HEK293 (cell line): ENCODE results near the gene IDI1.

Experiments
- AEBP2 ChIP-seq: fragments of 450-650 bp; formaldehyde crosslinking; IDR thresholded peaks from 2 replicates; pipeline ENCODE4 v1.5.1; 2016; ENCODE audit warnings: missing biosample characterization, missing genetic modification characterization, borderline replicate concordance
- BCL11B ChIP-seq: fragments of 450-650 bp; formaldehyde crosslinking; IDR thresholded peaks from 2 replicates; pipeline ENCODE4 v1.5.1; 2016; ENCODE audit warnings: low read depth, missing biosample characterization, missing genetic modification characterization
- BCL6B ChIP-seq: fragments of 450-650 bp; formaldehyde crosslinking; IDR thresholded peaks from 2 replicates; pipeline ENCODE4 v1.5.1; 2017; ENCODE audit warnings: missing biosample characterization, missing genetic modification characterization
- PRDM1 ChIP-seq: fragments of 450-650 bp; formaldehyde crosslinking; IDR thresholded peaks from 2 replicates; pipeline ENCODE4; 2016; ENCODE audit warnings: missing biosample characterization, missing genetic modification characterization
- SP3 ChIP-seq: fragments of 450-650 bp; formaldehyde crosslinking; IDR thresholded peaks from 2 replicates; pipeline ENCODE4 v1.5.1; 2016; ENCODE audit warnings: missing biosample characterization, missing genetic modification characterization
- SP7 ChIP-seq: fragments of 450-650 bp; formaldehyde crosslinking; IDR thresholded peaks from 2 replicates; pipeline ENCODE4 v1.5.1; 2016; ENCODE audit warnings: missing biosample characterization, missing genetic modification characterization
- ZBTB1 ChIP-seq: fragments of 450-650 bp; formaldehyde crosslinking; IDR thresholded peaks from 2 replicates; pipeline ENCODE4 v1.5.1; 2016; ENCODE audit warnings: missing biosample characterization, missing genetic modification characterization
- ZBTB44 ChIP-seq: fragments of 450-650 bp; IDR thresholded peaks from 2 replicates; pipeline ENCODE4 v1.5.1; 2018; ENCODE audit warnings: missing biosample characterization, mild to moderate bottlenecking, missing genetic modification characterization
- ZEB2 ChIP-seq: fragments of 450-650 bp; formaldehyde crosslinking; IDR thresholded peaks from 2 replicates; pipeline ENCODE4 v1.5.1; 2016; ENCODE audit warnings: missing biosample characterization, missing genetic modification characterization
- ZFHX2 ChIP-seq: fragments of 450-650 bp; formaldehyde crosslinking; conservative IDR thresholded peaks from 2 replicates; pipeline ENCODE4 v1.5.1; 2016; ENCODE audit warnings: missing biosample characterization, missing genetic modification characterization
- ZFP37 ChIP-seq: fragments of 450-650 bp; formaldehyde crosslinking; IDR thresholded peaks from 2 replicates; pipeline ENCODE4 v1.5.1; 2016; ENCODE audit warnings: missing biosample characterization, missing genetic modification characterization
- ZIC2 ChIP-seq: fragments of 450-650 bp; formaldehyde crosslinking; IDR thresholded peaks from 2 replicates; pipeline ENCODE4 v1.5.1; 2016; ENCODE audit warnings: missing biosample characterization, missing genetic modification characterization
- ZNF121 ChIP-seq: fragments of 450-650 bp; formaldehyde crosslinking; IDR thresholded peaks from 2 replicates; pipeline ENCODE4 v1.5.1; 2016; ENCODE audit warnings: missing biosample characterization, missing genetic modification characterization
- ZNF311 ChIP-seq: fragments of 450-650 bp; formaldehyde crosslinking; IDR thresholded peaks from 2 replicates; pipeline ENCODE4 v1.5.1; 2017; ENCODE audit warnings: missing biosample characterization, missing genetic modification characterization, borderline replicate concordance
- ZNF341 ChIP-seq: fragments of 450-650 bp; formaldehyde crosslinking; IDR thresholded peaks from 2 replicates; pipeline ENCODE4; 2016; ENCODE audit warnings: low read depth, missing biosample characterization, missing genetic modification characterization
- ZNF362 ChIP-seq: fragments of 450-650 bp; formaldehyde crosslinking; IDR thresholded peaks from 2 replicates; pipeline ENCODE4 v1.5.1; 2016; ENCODE audit warnings: missing biosample characterization, missing genetic modification characterization
- ZNF391 ChIP-seq: fragments of 450-650 bp; formaldehyde crosslinking; IDR thresholded peaks from 2 replicates; pipeline ENCODE4 v1.5.1; 2016; ENCODE audit warnings: low read depth, missing biosample characterization, missing genetic modification characterization, borderline replicate concordance
- ZNF48 ChIP-seq: fragments of 450-650 bp; formaldehyde crosslinking; IDR thresholded peaks from 2 replicates; pipeline ENCODE4 v1.5.1; 2016; ENCODE audit warnings: missing biosample characterization, missing genetic modification characterization
- ZNF624 ChIP-seq: fragments of 450-650 bp; formaldehyde crosslinking; IDR thresholded peaks from 2 replicates; pipeline ENCODE4 v1.5.1; 2017; ENCODE audit warnings: missing biosample characterization, missing genetic modification characterization
- ZNF629 ChIP-seq: fragments of 450-650 bp; formaldehyde crosslinking; IDR thresholded peaks from 2 replicates; pipeline ENCODE4 v1.5.1; 2017; ENCODE audit warnings: missing biosample characterization, missing genetic modification characterization
- ZNF664 ChIP-seq: fragments of 450-650 bp; formaldehyde crosslinking; IDR thresholded peaks from 2 replicates; pipeline ENCODE4 v1.5.1; 2016; ENCODE audit warnings: missing biosample characterization, missing genetic modification characterization
- ZNF747 ChIP-seq: fragments of 450-650 bp; formaldehyde crosslinking; IDR thresholded peaks from 2 replicates; pipeline ENCODE4 v1.5.1; 2016; ENCODE audit warnings: missing biosample characterization, missing genetic modification characterization
- ZNF776 ChIP-seq: fragments of 450-650 bp; formaldehyde crosslinking; IDR thresholded peaks from 2 replicates; pipeline ENCODE4 v1.5.0; 2017; ENCODE audit warnings: missing biosample characterization, missing genetic modification characterization, borderline replicate concordance
- ZXDB ChIP-seq: fragments of 450-650 bp; formaldehyde crosslinking; IDR thresholded peaks from 2 replicates; pipeline ENCODE4 v1.5.1; 2016; ENCODE audit warnings: missing biosample characterization, missing genetic modification characterization
- TF ChIP-seq, protein P1 (sequence below): fragments of 450-650 bp; formaldehyde crosslinking; IDR thresholded peaks from 2 replicates; pipeline ENCODE4 v1.5.1; 2017; ENCODE audit warnings: missing biosample characterization, missing genetic modification characterization
- TF ChIP-seq, protein P2 (sequence below): fragments of 450-650 bp; IDR thresholded peaks from 2 replicates; pipeline ENCODE4 v1.5.1; 2018; ENCODE audit warnings: missing biosample characterization, missing genetic modification characterization
- TF ChIP-seq, protein P3 (sequence below): fragments of 450-650 bp; formaldehyde crosslinking; IDR thresholded peaks from 2 replicates; pipeline ENCODE4 v1.5.1; 2016; ENCODE audit warnings: missing biosample characterization, missing genetic modification characterization
- TF ChIP-seq, protein P4 (sequence below): fragments of 450-650 bp; formaldehyde crosslinking; IDR thresholded peaks from 2 replicates; pipeline ENCODE4 v1.5.1; 2016; ENCODE audit warnings: missing biosample characterization, missing genetic modification characterization

Gene IDI1

DNA sequence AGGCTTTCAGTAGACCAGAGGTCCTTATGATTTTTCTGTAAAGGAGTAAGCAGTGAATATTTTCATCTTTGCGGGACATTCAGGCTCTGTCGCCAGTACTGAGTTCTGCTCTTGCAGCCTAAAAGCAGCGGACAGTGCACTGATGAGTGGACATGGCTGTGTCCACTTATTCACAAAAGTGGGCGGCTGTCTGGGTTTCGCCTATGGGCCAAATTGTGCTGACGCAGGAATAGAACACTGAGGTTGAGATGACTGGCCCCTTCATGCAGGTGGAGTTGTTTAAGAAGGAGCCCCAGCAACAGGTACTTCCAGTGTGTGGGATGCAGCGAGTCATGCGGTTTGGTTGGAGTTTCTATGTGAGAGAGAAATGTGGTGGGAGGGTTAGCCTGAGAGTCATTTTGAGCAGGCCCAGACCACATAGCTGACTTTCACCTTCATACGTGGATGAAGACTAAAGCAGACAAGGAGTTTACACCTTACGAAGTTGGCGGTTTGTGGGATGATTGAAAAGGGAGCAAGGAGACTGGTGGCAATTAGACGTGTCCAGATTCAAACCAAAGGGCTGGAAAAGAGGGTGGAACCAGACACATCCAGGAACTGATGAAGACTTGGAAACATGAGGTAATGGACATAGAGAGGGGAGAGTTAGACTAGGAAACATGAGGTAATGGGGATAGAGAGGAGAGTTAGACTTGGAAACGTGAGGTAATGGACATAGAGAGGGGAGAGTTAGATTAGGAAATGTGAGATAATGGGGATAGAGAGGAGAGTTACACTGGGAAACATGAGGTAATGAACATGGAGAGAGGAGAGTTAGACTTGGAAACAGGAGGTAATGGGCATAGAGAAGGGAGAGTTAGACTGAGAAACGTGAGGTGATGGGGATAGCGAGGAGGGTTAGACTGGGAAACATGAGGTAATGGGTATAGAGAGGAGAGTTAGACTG is 45.5 kb upstream of the IDI1 start (continued):
- no peak for TF ChIP-seq AEBP2 (tag by site-specific recombination)
- no peak for TF ChIP-seq ZBTB44 (tag by site-specific recombination)
- no peak for TF ChIP-seq ZNF747 (tag by site-specific recombination)
- TF ChIP-seq BCL6B: no peak
- TF ChIP-seq, protein P1, sequence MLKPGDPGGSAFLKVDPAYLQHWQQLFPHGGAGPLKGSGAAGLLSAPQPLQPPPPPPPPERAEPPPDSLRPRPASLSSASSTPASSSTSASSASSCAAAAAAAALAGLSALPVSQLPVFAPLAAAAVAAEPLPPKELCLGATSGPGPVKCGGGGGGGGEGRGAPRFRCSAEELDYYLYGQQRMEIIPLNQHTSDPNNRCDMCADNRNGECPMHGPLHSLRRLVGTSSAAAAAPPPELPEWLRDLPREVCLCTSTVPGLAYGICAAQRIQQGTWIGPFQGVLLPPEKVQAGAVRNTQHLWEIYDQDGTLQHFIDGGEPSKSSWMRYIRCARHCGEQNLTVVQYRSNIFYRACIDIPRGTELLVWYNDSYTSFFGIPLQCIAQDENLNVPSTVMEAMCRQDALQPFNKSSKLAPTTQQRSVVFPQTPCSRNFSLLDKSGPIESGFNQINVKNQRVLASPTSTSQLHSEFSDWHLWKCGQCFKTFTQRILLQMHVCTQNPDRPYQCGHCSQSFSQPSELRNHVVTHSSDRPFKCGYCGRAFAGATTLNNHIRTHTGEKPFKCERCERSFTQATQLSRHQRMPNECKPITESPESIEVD (tag by site-specific recombination): no peak
- TF ChIP-seq ZNF629: peak; percentile 57
- no peak for TF ChIP-seq ZNF48 (tag by site-specific recombination)
- TF ChIP-seq ZNF624 (tag by site-specific recombination): no peak
- TF ChIP-seq ZFP37: no peak
- 0 out of 2 replicates have a peak, but pooled peaks have one; percentile 8 for TF ChIP-seq ZFHX2 (tag by site-specific recombination)
- TF ChIP-seq ZNF121: no peak
- no peak for TF ChIP-seq ZXDB (tag by site-specific recombination)
- no peak for TF ChIP-seq SP3 (tag by site-specific recombination)
- TF ChIP-seq ZNF341 (tag by site-specific recombination): no peak
- TF ChIP-seq ZIC2 (tag by site-specific recombination): no peak
- TF ChIP-seq, protein P2, sequence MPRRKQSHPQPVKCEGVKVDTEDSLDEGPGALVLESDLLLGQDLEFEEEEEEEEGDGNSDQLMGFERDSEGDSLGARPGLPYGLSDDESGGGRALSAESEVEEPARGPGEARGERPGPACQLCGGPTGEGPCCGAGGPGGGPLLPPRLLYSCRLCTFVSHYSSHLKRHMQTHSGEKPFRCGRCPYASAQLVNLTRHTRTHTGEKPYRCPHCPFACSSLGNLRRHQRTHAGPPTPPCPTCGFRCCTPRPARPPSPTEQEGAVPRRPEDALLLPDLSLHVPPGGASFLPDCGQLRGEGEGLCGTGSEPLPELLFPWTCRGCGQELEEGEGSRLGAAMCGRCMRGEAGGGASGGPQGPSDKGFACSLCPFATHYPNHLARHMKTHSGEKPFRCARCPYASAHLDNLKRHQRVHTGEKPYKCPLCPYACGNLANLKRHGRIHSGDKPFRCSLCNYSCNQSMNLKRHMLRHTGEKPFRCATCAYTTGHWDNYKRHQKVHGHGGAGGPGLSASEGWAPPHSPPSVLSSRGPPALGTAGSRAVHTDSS (tag by site-specific recombination): no peak
- TF ChIP-seq, protein P3, sequence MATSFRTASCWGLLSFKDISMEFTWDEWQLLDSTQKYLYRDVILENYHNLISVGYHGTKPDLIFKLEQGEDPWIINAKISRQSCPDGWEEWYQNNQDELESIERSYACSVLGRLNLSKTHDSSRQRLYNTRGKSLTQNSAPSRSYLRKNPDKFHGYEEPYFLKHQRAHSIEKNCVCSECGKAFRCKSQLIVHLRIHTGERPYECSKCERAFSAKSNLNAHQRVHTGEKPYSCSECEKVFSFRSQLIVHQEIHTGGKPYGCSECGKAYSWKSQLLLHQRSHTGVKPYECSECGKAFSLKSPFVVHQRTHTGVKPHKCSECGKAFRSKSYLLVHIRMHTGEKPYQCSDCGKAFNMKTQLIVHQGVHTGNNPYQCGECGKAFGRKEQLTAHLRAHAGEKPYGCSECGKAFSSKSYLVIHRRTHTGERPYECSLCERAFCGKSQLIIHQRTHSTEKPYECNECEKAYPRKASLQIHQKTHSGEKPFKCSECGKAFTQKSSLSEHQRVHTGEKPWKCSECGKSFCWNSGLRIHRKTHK (tag by site-specific recombination): no peak
- TF ChIP-seq SP7 (tag by site-specific recombination): no peak
- TF ChIP-seq, protein P4, sequence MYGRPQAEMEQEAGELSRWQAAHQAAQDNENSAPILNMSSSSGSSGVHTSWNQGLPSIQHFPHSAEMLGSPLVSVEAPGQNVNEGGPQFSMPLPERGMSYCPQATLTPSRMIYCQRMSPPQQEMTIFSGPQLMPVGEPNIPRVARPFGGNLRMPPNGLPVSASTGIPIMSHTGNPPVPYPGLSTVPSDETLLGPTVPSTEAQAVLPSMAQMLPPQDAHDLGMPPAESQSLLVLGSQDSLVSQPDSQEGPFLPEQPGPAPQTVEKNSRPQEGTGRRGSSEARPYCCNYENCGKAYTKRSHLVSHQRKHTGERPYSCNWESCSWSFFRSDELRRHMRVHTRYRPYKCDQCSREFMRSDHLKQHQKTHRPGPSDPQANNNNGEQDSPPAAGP: peak; percentile 66
- peak; percentile 27; the same call in 1 of the 2 replicates for TF ChIP-seq PRDM1 (tag by site-specific recombination)
- TF ChIP-seq BCL11B (tag by site-specific recombination): no peak
- no peak for TF ChIP-seq ZNF391 (tag by site-specific recombination)
- no peak for TF ChIP-seq ZNF362 (tag by site-specific recombination)
- TF ChIP-seq ZBTB1 (tag by site-specific recombination): no peak
- no peak for TF ChIP-seq ZEB2 (tag by site-specific recombination)
- no peak for TF ChIP-seq ZNF311 (tag by site-specific recombination)
- TF ChIP-seq ZNF776 (tag by site-specific recombination): no peak
- no peak for TF ChIP-seq ZNF664 (tag by site-specific recombination)
